Mucosa of gallbladder (tissue), 1 donor: Measurements from ENCODE around the gene FAM131C. TPM values are rescaled to one million over a fixed set of nuclear protein-coding genes. Genes with fewer than 3 reads are reported as not detected.
"Not testable (repeated sequence)": the region's sequence is repeated elsewhere in the genome, so short reads cannot be mapped to it uniquely, and the experiment has no call there.

Source experiments
- DNase-seq: peaks from one replicate; pipeline ENCODE4 v3.0.0-alpha.2; 2020; ENCODE audit warnings: low spot score
- total RNA-seq: library from RNA; stranded (reverse); gene quantifications from one replicate; pipeline ENCODE4 v1.2.1, GENCODE V29; 2021
- donor health status: DM: no; HTN: no; CAD: no.

Gene FAM131C
- total RNA-seq = 4.7 TPM

GRCh38 chr1:16073490-16074119 is at the start of gene FAM131C:
Gene FAM131C (minus strand): TSS chr1:16073651. CDS start chr1:16073442, 209 bp downstream.
- no peak for DNase-seq

- DNase-seq = no peak
Observed at GRCh38 chr1:16122916-16123315, 49.5 kb upstream of the FAM131C start.

- no peak for DNase-seq
Observed at GRCh38 chr1:16122350-16122881, 49.0 kb upstream of the FAM131C start.

- DNase-seq = no peak
Observed at GRCh38 chr1:16120940-16121410, 47.5 kb upstream of the FAM131C start.

GRCh38 chr1:16120407-16120806 is 47.0 kb upstream of the FAM131C start:
- DNase-seq = no peak

GRCh38 chr1:16119926-16120325 is 46.5 kb upstream of the FAM131C start:
- DNase-seq = no peak

- DNase-seq = no peak
Observed at GRCh38 chr1:16119504-16119903, 46.1 kb upstream of the FAM131C start.

- DNase-seq = no peak
Observed at GRCh38 chr1:16118706-16119105, 45.3 kb upstream of the FAM131C start.

GRCh38 chr1:16117936-16118335 is 44.5 kb upstream of the FAM131C start:
- DNase-seq = no peak

- DNase-seq = no peak
Observed at GRCh38 chr1:16117369-16117768, 43.9 kb upstream of the FAM131C start.

- no peak for DNase-seq
Observed at GRCh38 chr1:16116625-16117024, 43.2 kb upstream of the FAM131C start.

GRCh38 chr1:16116002-16116401 is 42.6 kb upstream of the FAM131C start:
- DNase-seq = no peak

GRCh38 chr1:16115468-16115983 is 42.1 kb upstream of the FAM131C start:
- no peak for DNase-seq

GRCh38 chr1:16114527-16115467 is 41.3 kb upstream of the FAM131C start:
- DNase-seq = no peak

GRCh38 chr1:16112596-16113555 is 39.4 kb upstream of the FAM131C start:
- DNase-seq = no peak

GRCh38 chr1:16111771-16112595 is 38.5 kb upstream of the FAM131C start:
- no peak for DNase-seq

GRCh38 chr1:16110884-16111283 is 37.4 kb upstream of the FAM131C start:
- DNase-seq = no peak

- no peak for DNase-seq
Observed at GRCh38 chr1:16110456-16110855, 37.0 kb upstream of the FAM131C start.

GRCh38 chr1:16109571-16109970 is 36.1 kb upstream of the FAM131C start:
- DNase-seq = no peak

GRCh38 chr1:16107039-16107438 is 33.6 kb upstream of the FAM131C start:
- DNase-seq = not testable (repeated sequence)
